ENCODE data around the gene FGGY.
"Not testable (repeated sequence)": the region's sequence is repeated elsewhere in the genome, so short reads cannot be mapped to it uniquely, and the experiment has no call there.

The FGGY gene

DNA sequence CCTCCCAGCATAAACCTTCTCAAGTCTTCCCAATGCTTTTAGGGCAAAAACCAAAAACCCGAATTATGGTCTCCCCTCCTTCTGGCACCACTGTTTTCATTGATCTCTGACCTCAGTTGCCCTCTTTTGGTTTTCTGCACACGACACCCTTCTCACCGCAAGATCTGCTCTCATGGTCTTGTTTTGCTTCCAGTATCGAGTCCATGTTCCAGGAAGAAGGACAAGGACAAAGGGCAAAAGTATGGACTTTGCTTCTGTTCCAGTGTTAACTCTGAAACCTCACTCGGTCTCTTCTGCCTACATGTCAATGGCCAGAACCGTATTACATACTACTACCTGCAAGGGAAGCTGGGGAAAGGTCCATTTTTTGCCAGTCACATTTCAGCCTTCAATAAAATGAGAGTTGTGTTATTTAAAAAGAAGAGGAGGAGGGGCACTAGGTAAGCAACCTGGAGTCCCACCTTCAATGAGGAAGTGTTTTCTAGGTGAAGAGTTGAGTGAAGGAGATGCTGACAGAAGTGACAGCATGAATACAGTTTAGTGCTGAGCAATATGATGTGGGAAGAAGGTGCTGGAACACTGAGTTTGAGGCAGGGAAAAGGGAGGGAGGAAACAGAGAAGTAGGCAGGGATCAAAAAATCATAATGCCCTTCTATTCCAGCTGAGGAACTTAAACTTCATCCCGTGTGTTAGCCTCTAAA lies 183.4 kb downstream of the FGGY start:
- no peak for DNase-seq (ENCODE audit: low read depth, low spot score)

DNA sequence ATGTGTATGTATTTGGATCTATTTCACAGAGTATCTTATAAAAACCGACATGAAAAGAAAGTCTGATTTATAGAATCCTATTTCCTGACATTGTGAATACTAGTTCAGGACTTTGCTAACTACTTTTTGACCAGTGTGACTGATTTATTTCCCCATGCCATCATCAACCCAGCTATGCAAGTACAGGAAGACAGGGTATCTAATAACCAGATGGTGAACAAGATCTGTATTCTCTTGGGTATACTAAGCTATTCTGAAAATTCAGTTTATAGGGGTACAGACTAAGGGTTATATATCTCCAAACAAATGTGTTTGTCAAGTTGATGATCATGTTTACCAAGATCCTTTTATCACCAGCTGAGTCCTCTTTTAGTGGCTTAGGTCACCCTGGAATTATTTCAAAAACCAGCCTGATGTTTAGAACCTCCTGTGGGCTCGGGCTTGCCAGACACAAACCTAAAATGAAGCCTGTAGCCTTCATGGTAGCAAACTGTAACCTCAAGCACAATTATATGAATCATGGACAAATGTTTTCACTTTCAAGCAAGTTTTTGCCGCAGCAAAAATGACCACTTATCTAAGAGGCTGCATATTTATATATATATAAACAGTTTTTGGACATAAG lies 185.1 kb downstream of the FGGY start:
- no peak for DNase-seq (ENCODE audit: low read depth, low spot score)

- DNase-seq (ENCODE audit: low read depth, low spot score), result no peak
Measured at GRCh38 chr1:59482986-59483385, 186.1 kb downstream of the FGGY start.

GRCh38 chr1:59484096-59484495 lies 187.2 kb downstream of the FGGY start:
- no peak for DNase-seq (ENCODE audit: low read depth, low spot score)

DNA sequence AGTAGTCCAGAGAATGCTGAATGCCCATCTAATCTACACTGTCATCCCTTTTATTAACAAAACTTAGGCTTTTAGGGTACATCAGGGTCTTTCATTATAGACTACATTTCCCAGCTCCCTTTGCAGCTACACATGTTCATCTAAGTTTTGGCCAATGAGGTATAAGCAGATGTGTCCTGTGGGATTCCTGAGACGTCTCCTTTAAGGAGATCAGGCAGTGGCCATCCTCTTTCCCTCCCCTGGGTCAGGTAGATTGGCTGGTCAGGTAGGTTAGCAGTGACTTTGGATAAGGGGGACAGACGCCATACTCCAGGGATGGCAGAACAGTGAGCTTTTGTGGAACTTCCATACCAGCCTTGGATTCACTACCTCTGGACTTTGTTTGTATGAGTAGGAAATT lies 188.3 kb downstream of the FGGY start:
- DNase-seq (ENCODE audit: low read depth, low spot score), result no peak

- DNase-seq (ENCODE audit: low read depth, low spot score), result no peak
Measured at GRCh38 chr1:59485949-59486348, 189.1 kb downstream of the FGGY start.

- DNase-seq (ENCODE audit: low read depth, low spot score), result no peak
Measured at GRCh38 chr1:59486615-59487014, 189.7 kb downstream of the FGGY start.

DNA sequence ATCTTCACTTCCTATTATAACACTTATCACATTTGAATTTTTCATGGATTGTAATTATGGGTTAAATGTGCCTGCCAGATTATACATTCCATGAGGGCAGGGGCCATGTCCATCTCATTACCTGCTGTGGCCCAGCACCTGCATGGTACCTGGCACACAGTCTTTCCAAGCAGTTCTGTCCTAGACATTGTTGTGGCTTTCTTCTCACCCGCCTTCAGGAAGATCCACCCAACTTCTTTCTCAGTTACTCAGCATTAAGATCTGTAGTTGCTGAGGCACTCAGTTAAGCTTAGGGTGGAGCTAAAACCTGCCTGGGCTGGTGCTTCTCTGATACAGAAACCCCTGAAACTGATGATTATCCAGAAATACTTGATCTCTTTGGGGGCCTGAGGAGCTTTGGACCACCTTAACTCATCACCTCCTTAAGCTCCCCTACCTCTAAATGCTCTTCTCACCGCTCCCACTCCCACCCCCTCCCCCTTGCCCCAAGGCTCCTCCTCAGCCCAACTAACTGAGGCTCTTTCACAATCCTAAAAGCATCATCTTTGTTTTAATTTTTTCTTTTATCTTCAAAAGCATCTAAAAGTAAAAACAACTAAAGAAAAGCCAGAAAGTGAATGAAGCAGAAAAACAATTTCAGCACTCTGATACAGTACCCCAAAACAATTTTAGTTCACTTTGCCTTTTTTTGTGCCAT lies 190.6 kb downstream of the FGGY start:
- DNase-seq (ENCODE audit: low read depth, low spot score), result no peak

DNA sequence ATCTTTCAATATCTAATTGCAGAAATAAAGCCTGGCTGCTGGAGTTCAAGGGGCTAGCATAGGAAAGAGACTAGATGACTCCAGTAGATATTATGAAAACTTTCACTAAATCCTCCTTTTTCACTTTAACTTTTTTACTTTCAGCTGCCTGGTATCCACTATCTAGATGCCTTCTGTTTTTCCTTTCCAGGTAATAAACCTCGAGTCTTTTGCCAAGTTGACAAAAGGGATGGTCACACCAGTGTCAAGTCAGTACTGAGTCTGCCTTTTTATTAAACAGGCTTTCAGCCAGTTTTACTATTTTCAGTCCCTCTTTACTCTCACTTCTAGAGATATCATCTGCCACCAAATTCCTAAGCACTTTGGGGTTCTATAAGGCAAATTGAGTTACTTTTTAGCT lies 195.6 kb downstream of the FGGY start:
- no peak for DNase-seq (ENCODE audit: low read depth, low spot score)

- no peak for DNase-seq (ENCODE audit: low read depth, low spot score)
Measured at GRCh38 chr1:59494145-59494833, 197.4 kb downstream of the FGGY start.

GRCh38 chr1:59496156-59496555 lies 199.3 kb downstream of the FGGY start:
- DNase-seq (ENCODE audit: low read depth, low spot score), result not testable (repeated sequence)

- no peak for DNase-seq (ENCODE audit: low read depth, low spot score)
Measured at GRCh38 chr1:59497616-59498015, 200.7 kb downstream of the FGGY start.

GRCh38 chr1:59498640-59499039 lies 201.7 kb downstream of the FGGY start:
- DNase-seq (ENCODE audit: low read depth, low spot score), result no peak

DNA sequence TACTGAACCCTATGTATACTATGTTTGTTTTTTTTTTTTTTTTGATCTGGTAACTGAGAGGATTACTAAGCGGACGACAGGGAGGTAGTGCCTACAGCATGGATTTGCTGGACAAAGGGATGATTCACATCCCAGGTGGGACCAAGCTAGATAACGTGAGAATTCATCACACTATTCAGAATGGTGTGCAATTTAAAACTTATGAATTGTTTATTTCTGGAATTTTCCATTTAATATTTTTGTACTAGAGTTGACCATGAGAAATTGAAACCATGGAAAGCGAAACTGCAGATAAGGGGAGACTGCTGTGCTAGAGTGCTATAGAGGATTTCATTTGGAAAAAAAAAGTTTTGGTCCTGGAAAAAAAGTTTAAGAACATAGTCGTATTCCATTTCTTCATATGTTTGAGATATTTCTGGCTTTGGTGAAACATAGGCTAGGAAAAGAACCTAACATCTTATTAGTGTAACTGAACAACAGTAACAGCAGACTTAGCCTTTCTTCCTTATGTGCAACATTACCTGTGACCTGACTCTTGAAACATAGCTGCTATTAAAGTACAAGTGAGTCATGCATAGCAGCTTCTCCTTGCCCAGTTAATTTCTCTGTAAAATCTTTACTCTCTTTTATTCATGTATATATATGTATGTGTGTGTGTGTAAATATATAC lies 202.5 kb downstream of the FGGY start:
- no peak for DNase-seq (ENCODE audit: low read depth, low spot score)

GRCh38 chr1:59499943-59500569 lies 203.2 kb downstream of the FGGY start:
- no peak for DNase-seq (ENCODE audit: low read depth, low spot score)

- no peak for DNase-seq (ENCODE audit: low read depth, low spot score)
Measured at GRCh38 chr1:59500950-59501742, 204.3 kb downstream of the FGGY start.

- DNase-seq (ENCODE audit: low read depth, low spot score), result no peak
Measured at GRCh38 chr1:59502009-59502691, 205.3 kb downstream of the FGGY start.

- no peak for DNase-seq (ENCODE audit: low read depth, low spot score)
Measured at GRCh38 chr1:59504276-59504675, 207.4 kb downstream of the FGGY start.

DNA sequence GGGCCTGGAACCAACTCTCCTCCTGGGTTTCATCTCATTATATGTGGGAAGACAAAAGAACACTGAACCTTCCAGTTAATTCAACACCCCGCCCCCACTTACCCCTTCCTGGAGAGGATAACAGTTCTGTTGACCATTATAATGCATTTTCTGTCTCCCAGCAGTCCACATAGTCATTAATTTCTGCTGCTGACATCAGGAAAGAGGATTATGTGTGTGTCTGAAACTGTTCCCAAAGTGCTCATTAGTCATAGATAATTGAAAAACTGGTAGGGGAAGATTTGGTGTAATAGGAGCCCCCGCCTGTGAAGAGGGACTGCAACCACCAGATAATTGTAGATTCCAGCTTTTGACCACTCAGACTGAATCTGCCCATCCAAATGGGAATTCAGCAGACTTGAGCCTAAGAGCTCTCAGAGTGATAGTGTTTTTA lies 208.7 kb downstream of the FGGY start:
- DNase-seq (ENCODE audit: low read depth, low spot score), result no peak

GRCh38 chr1:59506952-59507351 lies 210.1 kb downstream of the FGGY start:
- DNase-seq (ENCODE audit: low read depth, low spot score), result no peak
